Fibroblast of lung (primary cell): ENCODE results near the gene MYOM1.

Source experiments
- CTCF ChIP-seq, 2 donors: IDR thresholded peaks in 1 of 2; conservative IDR thresholded peaks in 1 of 2; 1 replicate in 1 of 2; 2 replicates in 1 of 2; pipeline ENCODE4 v1.5.1; 2011 to 2012; ENCODE audit warnings: low read length in 2 of 2, control low read depth in 1 of 2, inconsistent platforms in 1 of 2, low read depth in 1 of 2, mild to moderate bottlenecking in 1 of 2
- EZH2 ChIP-seq: IDR thresholded peaks from 2 replicates; pipeline ENCODE4 v1.5.1; 2012; ENCODE audit warnings: low read length, control low read depth, mild to moderate bottlenecking; ENCODE audit errors: missing control alignments

GRCh38 chr18:3233433-3234168 is 13.8 kb upstream of the MYOM1 start:
- no peak for TF ChIP-seq CTCF (conservative IDR thresholded peaks at IDR 0.05 in 1 of 2, IDR thresholded peaks at IDR 0.05 in 1 of 2; ENCODE audit: low read depth in 1 of 2, low read length in 2 of 2)
- TF ChIP-seq EZH2 = no peak
